HL-60 (cell line): ENCODE data around the gene MEAK7.

Experiments used
- CTCF ChIP-seq: IDR thresholded peaks from one replicate; pipeline ENCODE4 v1.5.1; 2011; ENCODE audit warnings: low read length, control low read depth, inconsistent platforms; ENCODE audit not compliant: insufficient read depth
- GABPA ChIP-seq: IDR thresholded peaks from 2 replicates; pipeline ENCODE4 v1.6.1; 2012; ENCODE audit warnings: low read depth
- POLR2AphosphoS5 ChIP-seq: IDR thresholded peaks from 2 replicates; pipeline ENCODE4 v1.6.1; 2012; ENCODE audit warnings: low read depth
- TF ChIP-seq, protein P1 (sequence below): IDR thresholded peaks from 2 replicates; pipeline ENCODE4 v1.6.1; 2012; ENCODE audit warnings: low read depth; ENCODE audit not compliant: insufficient replicate concordance

DNA sequence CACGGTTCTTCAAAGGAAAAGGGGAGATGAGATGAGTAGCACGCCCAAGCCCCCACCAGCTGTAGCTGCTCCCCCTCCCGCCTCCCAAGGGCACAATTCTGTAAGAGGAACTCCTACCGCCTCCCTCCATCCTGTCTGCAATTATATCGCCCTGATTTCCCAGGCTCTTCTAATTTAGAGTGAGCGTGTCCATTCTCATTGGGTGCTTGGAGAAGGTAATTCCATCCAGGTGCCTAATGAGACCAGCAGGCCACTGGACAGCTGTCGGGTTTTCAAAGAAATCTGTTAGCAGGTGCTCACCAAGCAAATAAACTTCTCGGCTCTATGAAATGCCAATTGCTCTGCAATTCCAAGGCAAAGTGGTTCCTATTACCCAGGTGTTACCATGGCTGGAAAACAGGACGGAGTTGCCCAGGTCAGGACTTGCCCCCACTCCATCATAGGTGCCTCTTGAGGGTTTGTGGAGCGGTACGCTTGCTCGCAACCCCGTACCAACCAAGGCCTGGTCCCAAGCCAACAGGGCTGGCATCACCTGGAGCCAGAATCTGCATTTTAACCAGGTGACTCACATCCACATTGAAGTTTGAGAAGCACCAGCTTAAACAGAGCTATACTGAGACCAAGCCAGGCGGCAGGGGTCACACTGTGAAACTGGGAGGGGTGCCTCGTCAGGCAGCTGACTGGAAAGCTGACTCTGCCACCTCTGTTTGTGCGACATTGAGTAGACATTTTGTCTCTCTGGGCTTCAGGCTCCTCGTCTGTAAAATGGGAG lies 16.5 kb upstream of the MEAK7 start:
- TF ChIP-seq CTCF (no peak), POLR2AphosphoS5 (no peak), GABPA (no peak)
- TF ChIP-seq, protein P1, sequence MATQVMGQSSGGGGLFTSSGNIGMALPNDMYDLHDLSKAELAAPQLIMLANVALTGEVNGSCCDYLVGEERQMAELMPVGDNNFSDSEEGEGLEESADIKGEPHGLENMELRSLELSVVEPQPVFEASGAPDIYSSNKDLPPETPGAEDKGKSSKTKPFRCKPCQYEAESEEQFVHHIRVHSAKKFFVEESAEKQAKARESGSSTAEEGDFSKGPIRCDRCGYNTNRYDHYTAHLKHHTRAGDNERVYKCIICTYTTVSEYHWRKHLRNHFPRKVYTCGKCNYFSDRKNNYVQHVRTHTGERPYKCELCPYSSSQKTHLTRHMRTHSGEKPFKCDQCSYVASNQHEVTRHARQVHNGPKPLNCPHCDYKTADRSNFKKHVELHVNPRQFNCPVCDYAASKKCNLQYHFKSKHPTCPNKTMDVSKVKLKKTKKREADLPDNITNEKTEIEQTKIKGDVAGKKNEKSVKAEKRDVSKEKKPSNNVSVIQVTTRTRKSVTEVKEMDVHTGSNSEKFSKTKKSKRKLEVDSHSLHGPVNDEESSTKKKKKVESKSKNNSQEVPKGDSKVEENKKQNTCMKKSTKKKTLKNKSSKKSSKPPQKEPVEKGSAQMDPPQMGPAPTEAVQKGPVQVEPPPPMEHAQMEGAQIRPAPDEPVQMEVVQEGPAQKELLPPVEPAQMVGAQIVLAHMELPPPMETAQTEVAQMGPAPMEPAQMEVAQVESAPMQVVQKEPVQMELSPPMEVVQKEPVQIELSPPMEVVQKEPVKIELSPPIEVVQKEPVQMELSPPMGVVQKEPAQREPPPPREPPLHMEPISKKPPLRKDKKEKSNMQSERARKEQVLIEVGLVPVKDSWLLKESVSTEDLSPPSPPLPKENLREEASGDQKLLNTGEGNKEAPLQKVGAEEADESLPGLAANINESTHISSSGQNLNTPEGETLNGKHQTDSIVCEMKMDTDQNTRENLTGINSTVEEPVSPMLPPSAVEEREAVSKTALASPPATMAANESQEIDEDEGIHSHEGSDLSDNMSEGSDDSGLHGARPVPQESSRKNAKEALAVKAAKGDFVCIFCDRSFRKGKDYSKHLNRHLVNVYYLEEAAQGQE = no peak
